ENCODE measurements around the gene CUL1. TPM values are rescaled to one million over a fixed set of nuclear protein-coding genes. Genes with fewer than 3 reads are reported as not detected.

Gene CUL1
- total and polyA plus RNA-seq, 2 experiments from 2014 or later: 35.6 to 71.3 TPM

GRCh38 chr7:148672041-148672440, 26.7 kb upstream of the CUL1 start (continued):
- TF ChIP-seq ZNF462 (CRISPR knock-in tag; IDR thresholded peaks at IDR 0.05): no peak

GRCh38 chr7:148674689-148675088, 24.0 kb upstream of the CUL1 start:
- Histone ChIP-seq H3K4me2 (no peak overlapping the region), H3F3A (replicated peaks; ENCODE audit: low read depth) (no peaks in the 10 kb centered on the region), H3K27ac (ENCODE audit: low read depth) (no peak overlapping the region), H4K20me1 (replicated peaks; ENCODE audit: insufficient read depth) (no peaks in the 10 kb centered on the region), H3K9me2 (ENCODE audit: insufficient read depth) (peaks cover 7% of the 10 kb centered on the region; the same call in 1 of the 2 replicates), H3K79me2 (replicated peaks; ENCODE audit: insufficient read depth) (no peaks in the 10 kb centered on the region), H3K4me1 (ENCODE audit: insufficient read depth) (no peaks in the 10 kb centered on the region), H3K4me3 (no peak overlapping the region), H2AFZ (no peak overlapping the region), H3K36me3 (ENCODE audit: insufficient read depth) (no peaks in the 10 kb centered on the region), H3K27me3 (ENCODE audit: insufficient read depth) (no peaks in the 10 kb centered on the region)
- Mint-ChIP-seq H3K27ac (no peak overlapping the region), H3K36me3 (ENCODE audit: low read depth) (peaks cover 6% of the 10 kb centered on the region; the same call in 2 of the 3 replicates), H3K9me3 (peaks cover 13% of the 10 kb centered on the region), H3K27me3 (ENCODE audit: insufficient read depth, low read depth, poor library complexity) (no peaks in the 10 kb centered on the region), H3K4me1 (peaks cover 5% of the 10 kb centered on the region; the same call in 2 of the 3 replicates), H3K4me3 (no peak overlapping the region)
- DNase-seq (ENCODE audit: low spot score) (no peak), ATAC-seq (no peak; the same call in 2 of the 3 replicates)
- TF ChIP-seq ZNF462 (CRISPR knock-in tag; IDR thresholded peaks at IDR 0.05) (no peak), EZH2phosphoT487 (IDR thresholded peaks at IDR 0.05; ENCODE audit: unreplicated experiment) (no peak), STAT1 (IDR thresholded peaks at IDR 0.05; ENCODE audit: unreplicated experiment) (no peak), ZNF331 (CRISPR knock-in tag; IDR thresholded peaks at IDR 0.05; ENCODE audit: low read depth) (no peak), ETS1 (IDR thresholded peaks at IDR 0.05) (no peak), POLR2AphosphoS5 (IDR thresholded peaks at IDR 0.05; ENCODE audit: low read depth) (no peak)
